Glomerular visceral epithelial cell (primary cell): ENCODE measurements around the gene MGAT1.
"Not testable (repeated sequence)": the region's sequence is repeated elsewhere in the genome, so short reads cannot be mapped to it uniquely, and the experiment has no call there.

Experiments
- DNase-seq: peaks from one replicate; pipeline ENCODE4 v3.0.0-alpha.2; 2016; ENCODE audit errors: extremely low spot score

MGAT1 gene

GRCh38 chr5:180785794-180786221 lies 16.8 kb downstream of the MGAT1 start:
- DNase-seq, result peak; percentile 83

- peak; percentile 54 for DNase-seq
Measured at GRCh38 chr5:180785121-180785781, 17.4 kb downstream of the MGAT1 start.

GRCh38 chr5:180784497-180785097 lies 18.0 kb downstream of the MGAT1 start:
- DNase-seq, result peak; percentile 81

- DNase-seq, result no peak
Measured at GRCh38 chr5:180783340-180784052, 19.1 kb downstream of the MGAT1 start.

- no peak for DNase-seq
Measured at GRCh38 chr5:180782748-180783147, 19.9 kb downstream of the MGAT1 start.

- not testable (repeated sequence) for DNase-seq
Measured at GRCh38 chr5:180781900-180782326, 20.7 kb downstream of the MGAT1 start.

- DNase-seq, result no peak
Measured at GRCh38 chr5:180779985-180780610, 22.5 kb downstream of the MGAT1 start.

GRCh38 chr5:180777475-180777874 lies 25.1 kb downstream of the MGAT1 start:
- no peak for DNase-seq

GRCh38 chr5:180776376-180776775 lies 26.2 kb downstream of the MGAT1 start:
- no peak for DNase-seq

GRCh38 chr5:180775624-180776023 lies 27.0 kb downstream of the MGAT1 start:
- no peak for DNase-seq

- DNase-seq, result no peak
Measured at GRCh38 chr5:180771839-180772238, 30.8 kb downstream of the MGAT1 start.

GRCh38 chr5:180769821-180770220 lies 32.8 kb downstream of the MGAT1 start:
- no peak for DNase-seq

GRCh38 chr5:180755601-180756000 lies 47.0 kb downstream of the MGAT1 start:
- DNase-seq, result no peak

- no peak for DNase-seq
Measured at GRCh38 chr5:180744253-180744652, 58.4 kb downstream of the MGAT1 start.

- no peak for DNase-seq
Measured at GRCh38 chr5:180742727-180743126, 59.9 kb downstream of the MGAT1 start.

GRCh38 chr5:180740953-180741352 lies 61.7 kb downstream of the MGAT1 start:
- DNase-seq, result not testable (repeated sequence)

- no peak for DNase-seq
Measured at GRCh38 chr5:180739958-180740357, 62.6 kb downstream of the MGAT1 start, which contains the start of gene OR2Y1. Gene OR2Y1, minus strand, starts transcription at chr5:180740058. Its CDS starts 0 bp downstream, at chr5:180740058.

- no peak for DNase-seq
Measured at GRCh38 chr5:180739271-180739670, 63.3 kb downstream of the MGAT1 start.

- no peak for DNase-seq
Measured at GRCh38 chr5:180736536-180736935, 66.1 kb downstream of the MGAT1 start.
